ENCODE measurements around the gene C5AR1. TPM values are rescaled to one million over a fixed set of nuclear protein-coding genes. Genes with fewer than 3 reads are reported as not detected.

Gene C5AR1
- total and polyA plus RNA-seq, 9 of the 15 experiments (the other 6 are each of a cell fraction or from before 2014, with no cell fraction given) = 0.06 to 1.6 (median 0.28) TPM; not detected in 3

DNA sequence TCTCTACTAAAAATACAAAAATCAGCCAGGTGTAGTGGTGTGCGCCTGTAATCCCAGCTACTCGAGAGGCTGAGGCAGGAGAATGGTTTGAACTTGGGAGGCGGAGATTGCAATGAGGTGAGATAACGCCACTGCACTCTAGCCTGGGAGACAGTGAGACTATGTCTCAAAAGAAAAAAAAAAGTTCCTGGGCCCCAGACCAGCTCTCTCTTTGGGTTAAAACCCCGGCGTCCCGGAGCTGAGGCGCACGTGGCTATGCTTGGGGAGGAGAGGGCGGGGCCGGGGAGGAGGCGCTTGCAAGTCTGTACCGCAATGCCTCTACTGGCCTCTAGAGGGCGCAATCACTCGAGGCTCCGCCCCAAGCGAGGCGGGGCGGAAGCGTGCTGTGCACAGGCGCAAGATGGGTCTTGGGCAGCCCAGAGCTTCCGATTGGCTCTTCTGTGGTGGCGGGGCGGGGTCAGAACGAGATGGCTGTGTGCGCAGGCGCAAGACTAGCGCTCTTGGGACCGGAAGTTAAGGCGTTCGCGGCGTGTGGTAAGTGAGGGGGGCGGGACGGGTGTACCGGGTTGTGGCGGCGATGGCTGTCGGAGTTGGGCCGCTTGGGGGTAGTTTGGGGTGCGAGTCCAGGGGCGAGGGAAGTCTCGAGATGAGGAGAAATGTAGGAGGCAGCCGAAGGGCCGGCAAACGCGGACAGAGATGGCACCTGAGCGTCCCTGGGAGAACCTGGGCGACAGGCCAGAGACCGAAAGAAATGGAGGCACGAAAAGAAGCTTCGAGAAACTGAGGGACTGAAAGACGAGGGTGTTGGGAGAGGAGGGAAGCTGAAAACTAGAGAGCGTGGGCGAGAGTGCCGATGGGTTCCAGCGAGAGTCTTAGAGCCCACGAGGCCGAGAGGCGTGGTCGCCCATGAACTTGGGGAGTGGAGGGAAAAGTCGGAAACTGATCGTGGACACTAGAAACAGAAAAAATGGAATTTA, 39.4 kb downstream of the C5AR1 start, which contains the start of gene DHX34 (continued):
- TF ChIP-seq ZNF121 (CRISPR knock-in tag; conservative IDR thresholded peaks at IDR 0.05) (no peak), POLR2H (tag; IDR thresholded peaks at IDR 0.05; ENCODE audit: low read depth) (no peak), SP1 (CRISPR knock-in tag; IDR thresholded peaks at IDR 0.05) (peak; percentile 99), RAD21 (CRISPR knock-in tag; conservative IDR thresholded peaks at IDR 0.05 in 1 of 2, IDR thresholded peaks at IDR 0.05 in 1 of 2) (peak; percentile 31 to 40; a peak in 2 of 4 replicates), YY1 (IDR thresholded peaks at IDR 0.05; ENCODE audit: borderline replicate concordance in 1 of 3, control insufficient read depth in 1 of 3, extremely low read depth in 1 of 3, insufficient read depth in 3 of 3, insufficient read length in 1 of 3, insufficient replicate concordance in 2 of 3, low read depth in 1 of 3, low read length in 2 of 3) (peak in 2 of 3 experiments; percentile 42 to 79), ARNT (IDR thresholded peaks at IDR 0.05) (0 out of 4 replicates have a peak, but pooled peaks of 1 of the 2 experiments have one; percentile 18), FIP1L1 (IDR thresholded peaks at IDR 0.05; ENCODE audit: low read depth, low read length, poor library complexity, severe bottlenecking) (peak; percentile 43)
- TF ChIP-seq, protein P1, sequence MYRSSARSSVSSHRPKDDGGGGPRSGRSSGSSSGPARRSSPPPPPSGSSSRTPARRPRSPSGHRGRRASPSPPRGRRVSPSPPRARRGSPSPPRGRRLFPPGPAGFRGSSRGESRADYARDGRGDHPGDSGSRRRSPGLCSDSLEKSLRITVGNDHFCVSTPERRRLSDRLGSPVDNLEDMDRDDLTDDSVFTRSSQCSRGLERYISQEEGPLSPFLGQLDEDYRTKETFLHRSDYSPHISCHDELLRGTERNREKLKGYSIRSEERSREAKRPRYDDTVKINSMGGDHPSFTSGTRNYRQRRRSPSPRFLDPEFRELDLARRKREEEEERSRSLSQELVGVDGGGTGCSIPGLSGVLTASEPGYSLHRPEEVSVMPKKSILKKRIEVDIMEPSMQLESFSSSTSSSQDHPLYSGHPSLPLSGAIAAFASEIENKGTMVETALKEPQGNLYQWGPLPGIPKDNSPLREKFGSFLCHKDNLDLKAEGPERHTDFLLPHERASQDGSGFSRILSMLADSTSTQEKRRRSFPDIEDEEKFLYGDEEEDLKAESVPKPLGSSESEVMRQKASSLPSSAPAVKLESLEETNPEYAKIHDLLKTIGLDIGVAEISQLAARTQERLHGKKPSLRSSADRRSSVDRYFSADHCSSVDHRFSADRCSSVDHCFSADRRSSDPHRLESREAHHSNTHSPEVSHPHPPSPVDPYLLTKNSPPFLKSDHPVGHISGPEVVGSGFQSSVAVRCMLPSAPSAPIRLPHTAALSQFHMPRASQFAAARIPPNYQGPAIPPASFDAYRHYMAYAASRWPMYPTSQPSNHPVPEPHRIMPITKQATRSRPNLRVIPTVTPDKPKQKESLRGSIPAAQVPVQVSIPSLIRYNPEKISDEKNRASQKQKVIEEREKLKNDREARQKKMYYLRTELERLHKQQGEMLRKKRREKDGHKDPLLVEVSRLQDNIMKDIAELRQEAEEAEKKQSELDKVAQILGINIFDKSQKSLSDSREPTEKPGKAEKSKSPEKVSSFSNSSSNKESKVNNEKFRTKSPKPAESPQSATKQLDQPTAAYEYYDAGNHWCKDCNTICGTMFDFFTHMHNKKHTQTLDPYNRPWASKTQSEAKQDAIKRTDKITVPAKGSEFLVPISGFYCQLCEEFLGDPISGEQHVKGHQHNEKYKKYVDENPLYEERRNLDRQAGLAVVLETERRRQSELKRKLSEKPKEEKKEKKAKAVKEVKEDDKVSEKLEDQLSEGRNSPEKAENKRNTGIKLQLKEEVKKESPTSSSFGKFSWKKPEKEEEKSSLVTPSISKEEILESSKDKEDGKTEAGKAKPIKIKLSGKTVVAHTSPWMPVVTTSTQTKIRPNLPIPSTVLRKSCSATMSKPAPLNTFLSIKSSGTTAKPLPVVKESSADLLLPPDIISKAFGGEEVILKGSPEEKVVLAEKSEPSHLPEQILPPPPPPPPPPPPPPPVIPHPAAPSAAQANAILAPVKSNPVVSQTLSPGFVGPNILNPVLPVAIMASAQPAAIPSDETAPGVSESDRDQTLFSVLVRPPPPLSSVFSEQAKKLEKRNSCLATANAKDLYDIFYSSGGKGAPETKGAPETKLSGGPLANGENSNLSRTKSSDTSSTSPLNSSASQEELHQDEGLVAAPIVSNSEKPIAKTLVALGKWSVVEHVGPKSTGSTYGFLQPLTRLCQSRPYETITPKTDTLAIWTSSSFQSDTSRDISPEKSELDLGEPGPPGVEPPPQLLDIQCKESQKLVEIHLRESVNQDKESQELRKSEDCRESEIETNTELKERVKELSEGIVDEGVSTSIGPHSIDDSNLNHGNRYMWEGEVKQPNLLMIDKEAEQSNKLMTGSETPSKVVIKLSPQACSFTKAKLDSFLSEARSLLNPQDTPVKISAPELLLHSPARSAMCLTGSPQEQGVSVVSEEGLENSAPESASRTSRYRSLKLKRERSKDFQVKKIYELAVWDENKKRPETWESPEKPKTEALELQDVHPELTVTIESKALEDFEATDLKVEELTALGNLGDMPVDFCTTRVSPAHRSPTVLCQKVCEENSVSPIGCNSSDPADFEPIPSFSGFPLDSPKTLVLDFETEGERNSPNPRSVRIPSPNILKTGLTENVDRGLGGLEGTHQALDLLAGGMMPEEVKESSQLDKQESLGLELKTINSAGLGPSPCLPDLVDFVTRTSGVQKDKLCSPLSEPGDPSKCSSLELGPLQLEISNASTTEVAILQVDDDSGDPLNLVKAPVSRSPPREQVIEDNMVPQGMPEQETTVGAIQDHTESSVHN (IDR thresholded peaks at IDR 0.05; ENCODE audit: borderline replicate concordance in 1 of 2, low read depth in 1 of 2) = no peak
- TF ChIP-seq, protein P2, sequence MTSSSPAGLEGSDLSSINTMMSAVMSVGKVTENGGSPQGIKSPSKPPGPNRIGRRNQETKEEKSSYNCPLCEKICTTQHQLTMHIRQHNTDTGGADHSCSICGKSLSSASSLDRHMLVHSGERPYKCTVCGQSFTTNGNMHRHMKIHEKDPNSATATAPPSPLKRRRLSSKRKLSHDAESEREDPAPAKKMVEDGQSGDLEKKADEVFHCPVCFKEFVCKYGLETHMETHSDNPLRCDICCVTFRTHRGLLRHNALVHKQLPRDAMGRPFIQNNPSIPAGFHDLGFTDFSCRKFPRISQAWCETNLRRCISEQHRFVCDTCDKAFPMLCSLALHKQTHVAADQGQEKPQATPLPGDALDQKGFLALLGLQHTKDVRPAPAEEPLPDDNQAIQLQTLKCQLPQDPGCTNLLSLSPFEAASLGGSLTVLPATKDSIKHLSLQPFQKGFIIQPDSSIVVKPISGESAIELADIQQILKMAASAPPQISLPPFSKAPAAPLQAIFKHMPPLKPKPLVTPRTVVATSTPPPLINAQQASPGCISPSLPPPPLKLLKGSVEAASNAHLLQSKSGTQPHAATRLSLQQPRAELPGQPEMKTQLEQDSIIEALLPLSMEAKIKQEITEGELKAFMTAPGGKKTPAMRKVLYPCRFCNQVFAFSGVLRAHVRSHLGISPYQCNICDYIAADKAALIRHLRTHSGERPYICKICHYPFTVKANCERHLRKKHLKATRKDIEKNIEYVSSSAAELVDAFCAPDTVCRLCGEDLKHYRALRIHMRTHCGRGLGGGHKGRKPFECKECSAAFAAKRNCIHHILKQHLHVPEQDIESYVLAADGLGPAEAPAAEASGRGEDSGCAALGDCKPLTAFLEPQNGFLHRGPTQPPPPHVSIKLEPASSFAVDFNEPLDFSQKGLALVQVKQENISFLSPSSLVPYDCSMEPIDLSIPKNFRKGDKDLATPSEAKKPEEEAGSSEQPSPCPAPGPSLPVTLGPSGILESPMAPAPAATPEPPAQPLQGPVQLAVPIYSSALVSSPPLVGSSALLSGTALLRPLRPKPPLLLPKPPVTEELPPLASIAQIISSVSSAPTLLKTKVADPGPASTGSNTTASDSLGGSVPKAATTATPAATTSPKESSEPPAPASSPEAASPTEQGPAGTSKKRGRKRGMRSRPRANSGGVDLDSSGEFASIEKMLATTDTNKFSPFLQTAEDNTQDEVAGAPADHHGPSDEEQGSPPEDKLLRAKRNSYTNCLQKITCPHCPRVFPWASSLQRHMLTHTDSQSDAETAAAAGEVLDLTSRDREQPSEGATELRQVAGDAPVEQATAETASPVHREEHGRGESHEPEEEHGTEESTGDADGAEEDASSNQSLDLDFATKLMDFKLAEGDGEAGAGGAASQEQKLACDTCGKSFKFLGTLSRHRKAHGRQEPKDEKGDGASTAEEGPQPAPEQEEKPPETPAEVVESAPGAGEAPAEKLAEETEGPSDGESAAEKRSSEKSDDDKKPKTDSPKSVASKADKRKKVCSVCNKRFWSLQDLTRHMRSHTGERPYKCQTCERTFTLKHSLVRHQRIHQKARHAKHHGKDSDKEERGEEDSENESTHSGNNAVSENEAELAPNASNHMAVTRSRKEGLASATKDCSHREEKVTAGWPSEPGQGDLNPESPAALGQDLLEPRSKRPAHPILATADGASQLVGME (CRISPR knock-in tag; IDR thresholded peaks at IDR 0.05) = no peak

All from K562 (cell line).